GM10266 (cell line): Measurements from ENCODE around the gene TIMM17B.

Experiments
- DNase-seq: peaks from one replicate; pipeline ENCODE4 v3.0.0; 2012; ENCODE audit errors: extremely low spot score
- TF ChIP-seq, protein P1 (sequence below): IDR thresholded peaks from 2 replicates; pipeline ENCODE4 v1.5.1; 2012; ENCODE audit warnings: mild to moderate bottlenecking, low read depth; ENCODE audit not compliant: control insufficient read depth, insufficient read depth; ENCODE audit errors: missing control alignments

TIMM17B gene

DNA sequence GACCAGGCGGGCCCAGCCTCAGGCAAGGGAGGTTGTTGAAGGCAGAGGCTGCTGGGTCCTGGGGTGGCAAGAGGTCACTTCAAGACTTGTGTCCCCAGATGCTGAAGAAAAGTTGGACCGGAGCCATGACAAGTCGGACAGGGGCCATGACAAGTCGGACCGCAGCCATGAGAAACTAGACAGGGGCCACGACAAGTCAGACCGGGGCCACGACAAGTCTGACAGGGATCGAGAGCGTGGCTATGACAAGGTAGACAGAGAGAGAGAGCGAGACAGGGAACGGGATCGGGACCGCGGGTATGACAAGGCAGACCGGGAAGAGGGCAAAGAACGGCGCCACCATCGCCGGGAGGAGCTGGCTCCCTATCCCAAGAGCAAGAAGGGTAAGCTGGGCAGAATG lies 4.6 kb upstream of the TIMM17B start:
- DNase-seq: no peak
- TF ChIP-seq, protein P1, sequence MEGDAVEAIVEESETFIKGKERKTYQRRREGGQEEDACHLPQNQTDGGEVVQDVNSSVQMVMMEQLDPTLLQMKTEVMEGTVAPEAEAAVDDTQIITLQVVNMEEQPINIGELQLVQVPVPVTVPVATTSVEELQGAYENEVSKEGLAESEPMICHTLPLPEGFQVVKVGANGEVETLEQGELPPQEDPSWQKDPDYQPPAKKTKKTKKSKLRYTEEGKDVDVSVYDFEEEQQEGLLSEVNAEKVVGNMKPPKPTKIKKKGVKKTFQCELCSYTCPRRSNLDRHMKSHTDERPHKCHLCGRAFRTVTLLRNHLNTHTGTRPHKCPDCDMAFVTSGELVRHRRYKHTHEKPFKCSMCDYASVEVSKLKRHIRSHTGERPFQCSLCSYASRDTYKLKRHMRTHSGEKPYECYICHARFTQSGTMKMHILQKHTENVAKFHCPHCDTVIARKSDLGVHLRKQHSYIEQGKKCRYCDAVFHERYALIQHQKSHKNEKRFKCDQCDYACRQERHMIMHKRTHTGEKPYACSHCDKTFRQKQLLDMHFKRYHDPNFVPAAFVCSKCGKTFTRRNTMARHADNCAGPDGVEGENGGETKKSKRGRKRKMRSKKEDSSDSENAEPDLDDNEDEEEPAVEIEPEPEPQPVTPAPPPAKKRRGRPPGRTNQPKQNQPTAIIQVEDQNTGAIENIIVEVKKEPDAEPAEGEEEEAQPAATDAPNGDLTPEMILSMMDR: no peak

DNA sequence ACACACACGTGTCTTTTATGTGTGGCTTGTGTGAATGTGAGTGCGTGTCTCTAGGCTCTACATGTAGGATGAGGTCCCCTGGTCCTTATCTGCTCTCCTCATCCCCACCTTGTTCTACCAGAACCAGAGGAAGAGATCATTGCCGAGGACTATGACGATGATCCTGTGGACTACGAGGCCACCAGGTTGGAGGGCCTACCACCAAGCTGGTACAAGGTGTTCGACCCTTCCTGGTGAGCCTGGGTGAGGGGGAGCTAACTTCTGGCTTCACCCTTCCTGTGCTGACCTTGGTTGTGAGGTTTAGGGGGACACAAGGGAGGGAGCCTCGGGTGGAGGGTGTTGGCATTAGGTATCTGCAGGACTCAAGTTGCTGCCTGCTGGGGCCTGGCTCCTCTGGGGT lies 3.5 kb upstream of the TIMM17B start:
- TF ChIP-seq, protein P1: no peak
- DNase-seq: no peak

DNA sequence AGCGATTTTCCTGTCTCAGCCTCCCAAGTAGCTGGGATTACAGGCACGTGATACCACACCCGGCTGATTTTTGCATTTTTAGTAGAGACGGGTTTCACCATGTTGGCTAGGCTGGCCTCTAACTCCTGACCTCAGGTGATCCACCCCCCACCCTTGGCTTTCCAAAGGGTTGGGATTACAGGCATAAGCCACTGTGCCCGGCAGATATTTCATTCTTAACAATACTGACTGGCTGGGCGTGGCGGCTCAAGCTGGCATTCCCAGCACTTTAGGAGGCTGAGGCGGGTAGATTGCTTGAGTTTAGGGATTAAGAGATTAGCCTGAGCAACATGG lies 1.5 kb upstream of the TIMM17B start:
- no peak for DNase-seq
- TF ChIP-seq, protein P1: no peak

DNA sequence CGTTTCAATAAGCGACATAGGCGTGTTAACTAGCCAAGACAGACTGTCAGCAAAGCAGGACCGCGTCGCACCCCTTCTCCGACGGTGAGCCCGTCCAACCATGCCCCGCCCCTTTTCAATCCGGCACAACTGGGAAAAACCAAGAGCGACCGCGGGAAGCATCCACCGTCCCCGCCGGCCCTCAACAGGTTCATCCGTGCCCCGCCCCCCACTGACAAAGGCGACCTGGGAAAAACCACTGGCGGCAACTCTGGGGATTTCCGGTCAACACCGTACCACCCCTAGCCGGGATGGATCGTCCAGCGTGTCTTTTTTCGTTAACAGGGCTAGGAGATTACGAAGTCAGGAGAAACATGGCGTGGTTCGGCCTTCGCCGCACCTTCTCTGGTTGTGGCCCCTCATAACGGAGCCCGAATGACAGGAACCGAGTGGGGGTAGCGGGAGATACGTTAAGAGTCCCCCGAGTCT lies 377 bp downstream of the TIMM17B start:
- TF ChIP-seq, protein P1: no peak
- no peak for DNase-seq

DNA sequence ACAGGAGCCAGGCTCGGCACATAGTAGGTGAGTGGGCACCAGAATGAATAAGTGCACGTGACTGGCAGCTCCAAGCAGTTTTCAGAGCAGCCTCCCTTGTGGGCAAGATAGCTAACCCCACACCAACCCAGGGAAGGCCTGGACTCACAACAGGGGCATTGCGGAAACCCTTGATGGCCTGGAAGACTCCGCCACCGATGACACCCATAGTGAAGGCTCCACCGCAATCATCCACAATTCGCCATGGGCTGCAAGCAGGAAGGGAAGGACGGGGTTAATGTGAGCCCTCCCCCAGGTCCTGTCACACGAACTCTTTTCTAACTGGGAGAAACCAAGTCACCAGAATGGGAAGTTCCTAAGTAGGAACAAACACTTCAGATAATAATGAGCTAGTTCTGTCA lies 957 bp downstream of the TIMM17B start:
- DNase-seq: no peak
- TF ChIP-seq, protein P1: no peak

DNA sequence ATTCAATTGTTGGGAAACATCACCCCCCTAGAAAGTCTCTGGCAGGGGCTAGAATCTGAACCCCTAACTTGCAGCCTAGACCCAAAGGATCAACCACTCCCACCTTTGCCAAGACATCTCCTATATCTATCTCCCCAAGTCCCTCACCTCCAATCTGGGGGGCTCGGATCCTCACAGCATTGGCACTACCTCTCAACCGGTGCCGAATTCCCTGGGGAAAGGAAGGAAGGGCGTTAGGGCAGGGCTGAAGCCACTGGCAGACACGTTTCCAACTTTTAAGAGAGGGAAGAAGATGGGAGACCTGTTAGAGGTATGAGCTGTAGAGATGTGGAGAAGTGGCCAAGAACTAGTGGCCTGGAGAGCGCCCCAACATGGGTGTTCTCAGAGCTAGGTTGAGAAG lies 2.7 kb downstream of the TIMM17B start:
- TF ChIP-seq, protein P1: no peak
- no peak for DNase-seq

DNA sequence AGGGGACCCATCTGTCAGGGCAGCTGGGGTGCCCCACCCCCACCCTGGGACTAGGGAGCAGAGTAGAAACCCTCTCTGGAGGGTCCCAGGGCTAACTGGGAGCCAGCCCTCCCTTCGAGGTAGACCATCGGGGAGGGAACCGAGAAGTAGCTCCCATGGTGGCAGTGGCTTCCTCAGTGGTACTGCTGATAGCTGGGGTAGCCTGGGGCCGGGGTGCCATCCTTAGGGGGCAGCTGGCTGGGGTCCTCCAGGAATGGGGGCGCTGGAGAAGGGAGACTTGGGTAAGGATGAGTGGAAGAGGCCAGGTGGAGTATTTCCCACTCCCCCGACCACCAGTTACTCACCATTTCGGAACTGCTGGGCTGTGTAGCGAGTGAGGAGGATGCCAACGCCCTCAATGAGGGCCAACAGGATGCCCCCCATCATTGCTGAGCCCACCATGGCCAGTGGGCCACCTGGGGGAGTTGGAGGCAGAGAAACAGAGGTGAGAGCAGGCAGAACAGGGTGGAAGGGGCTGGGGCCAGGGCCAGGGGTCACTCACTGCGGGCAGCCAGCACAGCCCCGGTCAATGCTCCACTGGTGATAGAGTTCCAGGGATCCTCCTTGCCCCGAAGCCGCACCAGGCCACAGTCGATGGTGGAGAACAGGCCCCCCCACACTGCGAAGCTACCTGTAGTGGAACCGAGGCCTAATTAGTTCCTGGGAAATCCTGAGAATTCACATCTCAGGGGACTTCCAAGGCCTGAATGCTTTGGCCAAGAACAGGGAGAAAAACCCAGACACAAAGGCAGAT lies 3.8 kb downstream of the TIMM17B start:
- no peak for DNase-seq
- TF ChIP-seq, protein P1: no peak
